AG09309 (cell line): Measurements from ENCODE around the gene MTTP.

Experiments
- DNase-seq: peaks from one replicate; pipeline ENCODE4 v3.0.0-alpha.2; 2010; ENCODE audit warnings: low read depth
- H3K4me3 ChIP-seq: 2 replicates; pipeline ENCODE4 v1.5.1; 2011; ENCODE audit warnings: mild to moderate bottlenecking, low read depth, low read length, moderate library complexity; ENCODE audit not compliant: control insufficient read depth
- TF ChIP-seq, protein P1 (sequence below): IDR thresholded peaks from 2 replicates; pipeline ENCODE4 v1.5.1; 2011; ENCODE audit warnings: mild to moderate bottlenecking, low read depth, low read length, inconsistent platforms; ENCODE audit not compliant: insufficient read depth, control insufficient read depth; ENCODE audit errors: missing control alignments

Gene MTTP

GRCh38 chr4:99624141-99624719, 49.6 kb downstream of the MTTP start:
- H3K4me3 ChIP-seq: no peak overlapping the region
- TF ChIP-seq, protein P1, sequence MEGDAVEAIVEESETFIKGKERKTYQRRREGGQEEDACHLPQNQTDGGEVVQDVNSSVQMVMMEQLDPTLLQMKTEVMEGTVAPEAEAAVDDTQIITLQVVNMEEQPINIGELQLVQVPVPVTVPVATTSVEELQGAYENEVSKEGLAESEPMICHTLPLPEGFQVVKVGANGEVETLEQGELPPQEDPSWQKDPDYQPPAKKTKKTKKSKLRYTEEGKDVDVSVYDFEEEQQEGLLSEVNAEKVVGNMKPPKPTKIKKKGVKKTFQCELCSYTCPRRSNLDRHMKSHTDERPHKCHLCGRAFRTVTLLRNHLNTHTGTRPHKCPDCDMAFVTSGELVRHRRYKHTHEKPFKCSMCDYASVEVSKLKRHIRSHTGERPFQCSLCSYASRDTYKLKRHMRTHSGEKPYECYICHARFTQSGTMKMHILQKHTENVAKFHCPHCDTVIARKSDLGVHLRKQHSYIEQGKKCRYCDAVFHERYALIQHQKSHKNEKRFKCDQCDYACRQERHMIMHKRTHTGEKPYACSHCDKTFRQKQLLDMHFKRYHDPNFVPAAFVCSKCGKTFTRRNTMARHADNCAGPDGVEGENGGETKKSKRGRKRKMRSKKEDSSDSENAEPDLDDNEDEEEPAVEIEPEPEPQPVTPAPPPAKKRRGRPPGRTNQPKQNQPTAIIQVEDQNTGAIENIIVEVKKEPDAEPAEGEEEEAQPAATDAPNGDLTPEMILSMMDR: no peak
- no peak for DNase-seq

- H3K4me3 ChIP-seq: no peak overlapping the region
- TF ChIP-seq, protein P1: no peak
- no peak for DNase-seq
Observed at GRCh38 chr4:99625369-99625768, 50.7 kb downstream of the MTTP start.

GRCh38 chr4:99628040-99628439, 53.4 kb downstream of the MTTP start:
- TF ChIP-seq, protein P1: no peak
- H3K4me3 ChIP-seq: no peak overlapping the region
- DNase-seq: no peak

GRCh38 chr4:99629962-99630554, 55.4 kb downstream of the MTTP start:
- DNase-seq: no peak

DNA sequence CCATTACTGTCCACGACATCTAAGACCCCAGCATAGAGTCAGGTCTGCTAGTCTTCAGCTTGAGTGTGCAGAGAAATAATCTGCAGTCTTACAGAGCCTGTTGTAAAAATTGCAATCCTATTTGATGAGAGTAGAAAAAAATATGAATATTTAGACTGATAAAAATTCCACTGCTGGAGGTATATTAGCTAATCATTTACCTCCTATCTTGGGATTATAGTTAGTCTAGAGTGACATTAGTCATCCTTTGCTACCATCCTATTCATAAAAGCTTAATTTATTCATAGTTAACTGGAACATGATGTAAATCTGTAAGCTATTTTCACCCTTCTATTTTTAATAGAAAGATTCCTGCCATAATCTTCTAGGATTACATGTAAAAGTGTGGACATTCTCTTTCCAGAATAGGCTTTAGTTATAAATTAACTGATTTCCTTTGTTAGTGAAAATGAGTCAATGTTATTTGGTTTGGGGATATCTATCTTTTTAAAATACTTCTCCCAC, 56.3 kb downstream of the MTTP start:
- TF ChIP-seq, protein P1: no peak
- no peak for DNase-seq
- no peak overlapping the region for H3K4me3 ChIP-seq

More at GRCh38 chr4:99629962-99630554, 55.4 kb downstream of the MTTP start:
- no peak overlapping the region for H3K4me3 ChIP-seq
- TF ChIP-seq, protein P1: no peak

GRCh38 chr4:99633772-99634171, 59.1 kb downstream of the MTTP start:
- no peak for DNase-seq
- TF ChIP-seq, protein P1: no peak

More at GRCh38 chr4:99633772-99634171, 59.1 kb downstream of the MTTP start:
- no peak overlapping the region for H3K4me3 ChIP-seq
